Hematopoietic multipotent progenitor cell (in vitro differentiated cells): ENCODE results near the gene CTSO. TPM values are rescaled to one million over a fixed set of nuclear protein-coding genes. Genes with fewer than 3 reads are reported as not detected.
"Not testable (repeated sequence)": the region's sequence is repeated elsewhere in the genome, so short reads cannot be mapped to it uniquely, and the experiment has no call there.

Source experiments
- DNase-seq, 3 donors: peaks; one replicate each; pipeline ENCODE4 v3.0.0-alpha.2; 2011 to 2015; ENCODE audit warnings: low read depth in 2 of 3, low spot score in 2 of 3
- total RNA-seq: library from RNA; depleted of rRNA; stranded (reverse); fragments of >200 nt; gene quantifications from one replicate; pipeline ENCODE4 v1.2.3, GENCODE V29; 2012

Gene CTSO
- total RNA-seq, 1 donor: 11.0 TPM

DNA sequence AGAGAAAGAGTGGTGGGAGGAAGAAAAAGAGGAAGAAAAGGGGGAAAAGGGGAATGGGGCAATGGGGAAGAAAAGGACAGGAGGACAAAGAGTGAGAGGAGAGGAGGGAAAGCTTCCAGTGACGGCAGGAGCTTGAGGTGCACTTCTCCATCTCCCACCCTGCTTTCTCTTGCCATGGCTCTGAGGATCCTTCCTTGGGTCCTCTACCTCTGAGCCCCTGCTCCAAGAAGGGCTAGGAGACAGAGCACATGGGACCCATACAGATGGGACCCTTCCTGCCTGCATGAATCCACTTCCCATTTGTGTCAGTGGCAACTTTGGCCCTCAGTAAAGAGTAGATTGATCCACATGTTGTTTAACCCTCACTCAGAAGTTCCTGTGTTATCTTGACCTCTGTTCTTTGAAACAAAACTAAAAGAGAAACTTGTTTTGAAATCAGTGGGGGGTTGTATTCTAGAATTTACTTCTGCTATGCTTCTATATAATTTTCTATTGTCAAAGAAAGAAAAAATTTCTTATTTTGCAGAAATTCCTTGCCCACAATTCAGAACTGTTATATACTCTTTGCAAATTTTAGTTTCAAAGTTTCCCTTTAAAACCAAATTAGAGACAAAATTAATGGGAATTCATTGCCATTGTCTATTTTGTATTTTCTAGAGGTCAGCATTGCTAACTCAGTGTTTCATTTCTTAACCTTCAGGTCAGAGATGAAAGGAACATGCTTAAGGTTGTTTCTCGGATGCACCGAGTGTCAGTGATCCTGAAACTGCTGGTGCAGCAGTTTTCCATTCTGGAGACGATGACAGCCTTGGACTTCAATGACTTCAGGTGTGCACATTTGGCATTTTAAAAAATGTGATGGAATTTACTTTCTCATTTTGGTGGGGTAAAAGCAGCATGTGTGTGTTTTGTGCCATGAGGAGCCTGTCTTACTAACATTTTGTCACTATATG is 45.2 kb downstream of the CTSO start:
- no peak for DNase-seq

- DNase-seq: no peak
Measured at GRCh38 chr4:155907556-155907955, 46.1 kb downstream of the CTSO start.

DNA sequence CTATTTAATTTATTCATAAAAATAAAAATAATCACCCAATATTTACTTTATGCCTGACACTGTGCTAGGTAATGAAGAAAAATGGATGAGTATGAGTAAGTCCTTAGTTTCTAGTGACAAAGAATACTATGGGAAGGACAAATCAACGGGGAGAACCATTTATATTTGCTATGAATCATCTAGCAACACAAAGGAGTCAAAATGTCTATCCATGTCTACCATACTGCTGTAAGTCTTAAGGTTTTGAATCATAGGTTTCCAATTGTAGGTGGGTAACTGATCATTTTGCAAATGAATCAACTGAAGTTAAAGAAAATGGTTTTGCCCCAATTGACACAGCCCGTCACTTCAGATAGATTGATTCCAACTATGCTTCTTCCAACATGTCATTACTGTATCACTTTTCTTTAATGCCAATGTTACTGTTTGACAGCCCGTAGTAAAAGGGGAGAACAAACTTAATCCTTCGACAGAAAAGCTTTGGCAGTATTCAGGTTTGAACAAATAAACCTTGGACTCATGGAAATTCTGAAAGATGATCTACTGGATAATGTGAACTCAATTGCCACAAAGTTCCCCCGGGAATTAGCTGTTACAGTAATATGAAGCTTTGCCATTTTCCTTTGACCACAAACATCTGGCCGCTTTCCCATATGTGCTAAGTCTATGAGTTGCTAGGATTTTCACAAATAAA is 47.0 kb downstream of the CTSO start:
- no peak for DNase-seq

DNA sequence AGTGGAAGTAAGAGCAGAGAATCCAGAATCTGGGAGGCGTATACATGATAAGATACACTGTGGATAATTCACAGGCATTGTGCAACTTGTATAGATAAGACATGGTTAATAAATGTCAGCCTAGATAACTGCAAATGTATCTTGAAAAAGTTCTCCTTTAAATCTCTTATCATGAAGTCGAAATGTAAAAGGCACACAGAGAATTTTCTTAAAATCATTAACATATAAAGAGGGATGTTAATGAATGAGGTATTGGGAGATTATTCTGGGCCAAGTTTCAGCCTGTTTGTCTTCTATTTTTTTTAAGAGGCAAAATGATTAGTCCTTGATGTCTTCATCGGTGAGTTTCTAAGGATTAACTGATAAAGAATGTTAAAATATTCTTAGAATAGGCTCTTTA is 49.3 kb downstream of the CTSO start:
- DNase-seq: no peak

- DNase-seq: no peak
Measured at GRCh38 chr4:155903453-155903852, 50.2 kb downstream of the CTSO start, which contains the start of gene TDO2. TSS of gene TDO2 (plus strand) at chr4:155903696. CDS start at chr4:155903759, 63 bp downstream.

DNA sequence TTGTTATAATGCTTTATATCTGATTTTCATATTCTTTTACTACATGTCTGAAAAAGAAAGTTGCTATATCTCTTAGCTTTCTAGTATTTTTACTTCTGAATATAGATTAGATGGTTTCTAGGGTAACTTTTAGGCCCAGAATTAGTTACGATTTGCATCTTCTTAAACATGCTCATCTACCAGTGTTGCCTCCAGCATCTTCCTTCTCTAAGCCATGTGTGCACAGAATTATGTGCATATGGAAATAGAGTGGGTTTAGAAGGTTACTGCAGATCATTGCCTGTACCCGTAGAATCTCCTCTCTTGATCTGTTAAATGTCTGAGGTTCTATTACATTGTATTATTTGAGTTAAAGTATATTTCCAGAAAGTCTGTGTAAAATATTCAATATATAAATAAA is 52.7 kb downstream of the CTSO start:
- DNase-seq: no peak

DNA sequence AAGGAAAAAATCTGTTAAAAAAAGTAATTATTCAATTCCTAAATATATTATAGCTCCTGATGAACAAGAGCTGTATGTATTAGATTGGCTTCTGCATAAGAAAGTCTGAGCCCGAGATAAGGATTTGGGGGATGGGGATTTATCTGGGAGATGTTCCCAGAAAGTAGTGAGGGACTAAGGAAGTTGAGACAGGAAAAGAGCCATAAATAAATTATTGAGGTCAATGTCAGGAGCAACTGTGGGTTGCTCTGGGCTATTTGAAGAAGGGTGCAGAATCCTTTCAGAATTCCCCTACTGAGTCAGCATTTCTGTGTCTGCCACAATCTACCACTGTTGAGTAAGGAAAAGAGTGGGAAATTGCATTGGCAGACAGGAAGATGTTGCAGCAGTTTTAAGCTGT is 53.3 kb downstream of the CTSO start:
- no peak for DNase-seq

DNA sequence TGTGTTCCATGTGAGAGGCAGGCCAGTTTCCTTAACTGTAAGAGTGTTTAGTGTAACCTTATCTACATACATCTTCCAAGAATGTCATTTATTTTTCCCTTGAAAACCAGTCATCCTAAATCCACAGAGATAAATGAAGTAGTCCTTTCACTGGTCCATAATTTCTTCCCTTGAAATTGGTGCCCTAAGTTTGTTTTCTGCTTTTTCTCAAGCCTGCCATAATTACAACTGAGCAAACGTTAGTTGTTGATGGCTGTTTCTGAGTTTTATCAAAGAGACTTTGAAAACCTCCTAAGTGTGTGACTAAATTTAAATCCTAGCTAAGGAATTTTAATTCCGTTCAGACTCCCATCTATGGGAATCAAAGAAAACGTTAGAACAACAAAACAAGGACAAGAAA is 53.8 kb downstream of the CTSO start:
- no peak for DNase-seq

DNA sequence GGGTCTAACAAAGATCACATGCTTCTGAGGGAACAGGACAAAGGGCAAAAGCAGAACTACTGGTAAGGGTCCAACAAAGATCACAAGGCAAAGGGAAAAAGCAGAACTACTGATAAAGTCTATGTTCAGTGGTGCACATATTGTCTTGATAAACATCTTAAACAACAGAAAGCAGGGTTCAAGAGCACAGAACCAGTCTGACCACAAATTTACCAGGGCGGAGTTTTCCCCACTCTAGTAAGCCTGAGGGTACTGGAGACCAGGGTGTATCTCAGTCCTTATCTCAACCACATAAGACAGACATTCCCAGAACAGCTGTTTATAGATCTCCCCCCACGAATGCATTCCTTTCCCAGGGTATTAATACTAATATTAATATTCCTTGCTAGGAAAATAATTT is 55.3 kb downstream of the CTSO start:
- DNase-seq: not testable (repeated sequence)

DNA sequence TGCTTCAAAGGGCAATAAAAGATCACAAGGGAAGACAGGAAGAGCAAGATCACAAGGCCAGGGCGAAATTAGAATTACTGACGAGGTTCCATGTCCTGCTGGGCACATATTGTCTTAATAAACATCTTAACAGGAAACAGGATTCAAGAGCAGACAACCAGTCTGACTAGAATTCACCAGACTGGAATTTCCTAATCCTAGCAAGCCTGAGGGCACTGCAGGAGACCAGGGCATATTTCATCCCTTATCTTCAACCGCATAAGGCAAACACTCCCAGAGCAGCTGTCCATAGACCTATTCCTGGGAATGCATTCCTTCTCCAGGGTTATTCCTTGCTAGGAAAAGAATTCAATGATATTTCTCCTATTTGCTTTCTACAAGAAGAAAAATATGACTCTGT is 62.6 kb downstream of the CTSO start:
- no peak for DNase-seq

DNA sequence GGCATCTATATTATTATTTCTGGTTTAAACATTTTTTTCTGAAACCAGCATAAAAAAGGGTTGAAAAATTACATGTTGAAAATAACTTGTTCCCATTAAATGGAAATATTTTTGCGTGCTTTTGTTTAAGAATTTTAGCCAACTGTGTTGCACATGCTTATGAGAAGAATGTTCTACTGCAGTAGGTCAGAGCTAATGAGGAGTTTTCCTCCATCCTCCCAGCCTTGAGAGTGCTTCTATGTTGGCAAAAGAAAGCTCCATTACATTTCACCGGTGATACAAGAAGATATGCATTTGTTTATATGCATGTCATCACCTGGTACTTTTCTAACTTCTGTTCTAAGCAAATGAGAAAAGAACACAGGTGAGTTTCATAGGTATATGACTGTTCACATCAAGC is 63.7 kb downstream of the CTSO start:
- no peak for DNase-seq

DNA sequence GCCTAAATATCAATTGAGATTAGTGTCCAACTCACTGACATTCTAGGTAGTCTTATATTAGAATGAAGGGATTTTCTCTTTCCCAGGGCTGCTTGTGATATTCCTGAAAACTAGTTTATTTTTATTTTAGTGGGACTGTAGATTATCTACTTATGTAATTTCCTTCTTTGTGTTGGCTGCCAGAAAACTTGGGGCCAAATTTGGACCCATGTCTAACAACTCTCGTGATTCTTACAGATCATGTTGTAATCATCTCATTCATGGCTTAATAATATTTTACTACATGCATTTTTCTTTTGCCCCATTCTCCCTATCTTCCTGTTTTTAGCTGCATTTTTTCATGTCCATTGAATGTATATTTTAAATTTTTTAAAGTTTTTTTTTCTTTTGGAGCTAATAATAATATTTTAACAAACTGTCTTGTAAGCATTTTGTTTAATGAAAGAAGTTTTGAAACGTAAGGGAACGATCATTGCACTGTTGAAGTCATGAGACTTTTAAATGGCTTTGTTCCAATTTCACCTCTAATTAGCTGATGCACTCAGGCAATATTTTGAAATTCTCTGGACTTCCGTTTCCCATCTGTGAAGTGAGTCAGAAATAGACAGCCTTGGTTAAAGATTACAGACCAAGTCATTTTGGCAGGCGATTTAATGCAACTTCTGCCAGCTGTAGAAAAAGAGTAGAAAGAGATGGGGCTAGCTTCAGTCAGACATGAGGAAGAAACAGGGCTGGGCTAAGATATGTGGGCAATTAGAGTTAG is 64.5 kb downstream of the CTSO start:
- no peak for DNase-seq

GRCh38 chr4:155887847-155888570 is 65.7 kb downstream of the CTSO start:
- DNase-seq: no peak

GRCh38 chr4:155887045-155887444 is 66.6 kb downstream of the CTSO start:
- no peak for DNase-seq

DNA sequence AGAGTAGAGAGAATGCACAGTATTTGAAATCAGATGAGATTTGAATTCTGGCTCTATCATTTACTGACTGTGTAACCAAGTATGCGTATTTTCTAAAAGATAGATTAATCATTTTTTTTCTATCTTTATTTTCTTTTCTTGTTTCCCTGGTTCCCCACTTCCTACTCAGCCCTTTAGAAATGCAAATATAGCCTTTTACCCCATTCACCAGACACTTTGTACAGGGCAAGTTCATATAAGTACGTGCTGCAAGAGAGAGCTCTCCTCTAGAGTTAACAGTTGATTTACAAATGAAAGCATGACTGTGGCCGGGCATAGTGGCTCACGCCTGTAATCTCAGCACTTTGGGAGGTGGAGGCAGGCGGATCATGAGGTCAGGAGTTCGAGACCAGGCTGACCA is 68.0 kb downstream of the CTSO start:
- DNase-seq: no peak

DNA sequence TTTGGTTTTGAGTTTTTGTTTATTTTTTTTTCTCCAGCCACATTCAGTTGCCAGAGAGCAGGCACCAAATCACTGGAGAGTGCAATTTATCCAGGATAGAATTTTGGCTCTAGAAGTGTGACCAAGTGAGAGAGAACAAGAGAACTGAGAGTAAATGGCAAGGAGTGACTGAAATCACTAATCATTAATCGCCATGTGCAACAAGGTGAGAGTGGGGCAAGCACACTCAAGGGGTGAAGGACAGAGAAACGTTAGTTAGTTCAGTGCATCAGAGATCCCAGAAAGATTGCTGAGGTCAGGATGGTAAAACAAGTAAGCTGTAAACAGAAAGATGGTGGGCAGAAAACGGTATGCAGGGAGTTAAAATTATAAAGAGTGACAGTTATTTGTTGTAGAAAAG is 69.8 kb downstream of the CTSO start:
- no peak for DNase-seq

DNA sequence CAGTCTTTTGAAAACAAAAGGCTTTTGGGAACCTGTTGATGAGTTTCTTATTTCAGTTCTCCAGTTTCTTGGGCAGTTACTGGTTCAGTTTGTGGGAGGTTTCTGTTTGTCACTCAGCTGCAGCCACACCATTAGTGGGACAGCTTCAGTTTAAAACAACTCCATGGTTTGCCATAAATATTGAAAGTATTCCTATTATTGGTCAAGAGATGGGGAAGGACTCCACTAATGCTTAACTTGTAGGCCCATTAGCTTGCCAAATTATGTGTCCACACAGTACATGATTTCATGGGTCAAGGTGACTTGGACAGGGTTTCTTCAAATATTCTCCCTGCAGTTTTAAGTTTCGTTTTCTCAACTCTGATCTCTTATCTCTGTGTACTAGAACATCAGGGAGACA is 72.1 kb downstream of the CTSO start:
- no peak for DNase-seq

DNA sequence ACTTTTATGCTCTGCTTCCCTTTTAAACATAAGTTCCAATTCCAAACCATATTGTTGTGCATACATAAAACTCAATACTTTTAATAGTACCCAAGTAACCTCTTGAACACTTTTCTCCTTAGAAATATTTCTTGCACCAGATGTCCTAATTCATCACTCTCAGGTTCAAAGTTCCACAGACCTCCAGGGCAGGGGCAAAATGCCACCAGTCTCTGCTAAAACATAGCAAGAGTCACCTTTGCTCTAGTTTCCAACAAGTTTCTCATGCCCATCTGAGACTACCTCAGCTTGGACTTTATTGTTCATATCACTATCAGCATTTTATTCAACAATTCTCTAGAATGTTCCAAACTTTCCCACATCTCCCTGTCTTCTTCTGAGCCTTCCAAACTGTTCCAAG is 73.9 kb downstream of the CTSO start:
- DNase-seq: no peak

GRCh38 chr4:155878611-155879010 is 75.1 kb downstream of the CTSO start:
- DNase-seq: no peak

DNA sequence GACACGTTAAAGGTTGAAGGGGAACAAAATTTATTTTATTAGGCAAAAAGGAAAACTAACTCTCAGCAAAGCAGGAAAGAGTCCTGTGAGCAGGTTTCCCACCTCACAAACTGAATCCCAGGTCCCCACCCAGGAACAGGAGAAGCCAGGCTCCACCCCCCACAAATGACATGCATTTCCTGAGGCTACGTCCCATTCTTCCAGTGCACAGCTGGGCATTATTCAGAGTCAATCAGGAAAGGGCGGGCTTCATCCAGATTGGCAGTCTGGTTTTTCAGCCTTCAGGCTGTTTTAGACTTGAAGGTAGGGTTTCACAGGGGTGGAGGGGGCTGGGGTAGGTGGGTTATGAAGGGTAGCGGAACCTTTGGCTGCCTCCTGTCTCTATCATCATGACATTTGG is 75.7 kb downstream of the CTSO start:
- DNase-seq: no peak

GRCh38 chr4:155875878-155876277 is 77.8 kb downstream of the CTSO start:
- no peak for DNase-seq
